ENCODE results near the gene PRG2. TPM values are rescaled to one million over a fixed set of nuclear protein-coding genes. Genes with fewer than 3 reads are reported as not detected.

Gene PRG2
- total and polyA plus RNA-seq, 9 of the 15 experiments (the other 6 are each of a cell fraction or from before 2014, with no cell fraction given): 1.8 to 78.0 (median 26.6) TPM

DNA sequence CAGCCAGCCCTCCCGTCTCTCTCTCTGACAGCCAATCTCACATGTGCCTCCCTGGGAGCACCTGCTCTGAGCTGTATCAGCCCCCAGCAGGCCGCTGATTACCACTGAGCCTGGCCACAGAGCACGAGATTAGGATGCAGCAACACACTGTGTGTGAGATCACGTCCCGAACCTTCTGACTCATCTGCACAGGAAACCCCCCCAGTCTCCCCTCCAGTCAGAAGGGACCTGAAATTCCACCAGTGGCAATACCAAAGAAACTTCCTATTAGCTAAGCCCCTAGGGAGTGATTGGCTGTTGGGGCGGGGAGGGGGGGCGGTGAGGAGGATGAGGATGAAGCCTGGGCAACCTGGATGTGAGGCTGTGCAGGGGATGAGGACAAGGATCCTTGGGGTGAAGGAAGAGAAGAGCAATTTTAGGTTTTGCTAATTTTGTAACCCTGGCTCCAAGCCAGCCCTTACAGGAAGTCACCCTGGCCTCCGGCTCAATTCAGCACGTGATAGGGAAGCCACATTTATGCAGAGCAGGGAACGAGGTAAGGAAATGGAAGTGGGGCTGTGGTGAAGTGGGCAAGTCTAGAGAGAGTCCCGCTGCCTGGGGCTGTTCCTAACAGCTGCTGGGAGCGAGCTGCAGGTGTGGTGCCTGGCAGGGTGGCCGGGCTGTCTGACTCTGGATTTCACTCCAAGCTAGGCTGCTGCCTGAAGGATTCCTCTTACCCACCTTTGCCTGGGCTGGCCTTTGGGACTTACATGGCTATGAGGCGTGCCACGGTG is 34.5 kb upstream of the PRG2 start (continued):
- TF ChIP-seq, protein P1, sequence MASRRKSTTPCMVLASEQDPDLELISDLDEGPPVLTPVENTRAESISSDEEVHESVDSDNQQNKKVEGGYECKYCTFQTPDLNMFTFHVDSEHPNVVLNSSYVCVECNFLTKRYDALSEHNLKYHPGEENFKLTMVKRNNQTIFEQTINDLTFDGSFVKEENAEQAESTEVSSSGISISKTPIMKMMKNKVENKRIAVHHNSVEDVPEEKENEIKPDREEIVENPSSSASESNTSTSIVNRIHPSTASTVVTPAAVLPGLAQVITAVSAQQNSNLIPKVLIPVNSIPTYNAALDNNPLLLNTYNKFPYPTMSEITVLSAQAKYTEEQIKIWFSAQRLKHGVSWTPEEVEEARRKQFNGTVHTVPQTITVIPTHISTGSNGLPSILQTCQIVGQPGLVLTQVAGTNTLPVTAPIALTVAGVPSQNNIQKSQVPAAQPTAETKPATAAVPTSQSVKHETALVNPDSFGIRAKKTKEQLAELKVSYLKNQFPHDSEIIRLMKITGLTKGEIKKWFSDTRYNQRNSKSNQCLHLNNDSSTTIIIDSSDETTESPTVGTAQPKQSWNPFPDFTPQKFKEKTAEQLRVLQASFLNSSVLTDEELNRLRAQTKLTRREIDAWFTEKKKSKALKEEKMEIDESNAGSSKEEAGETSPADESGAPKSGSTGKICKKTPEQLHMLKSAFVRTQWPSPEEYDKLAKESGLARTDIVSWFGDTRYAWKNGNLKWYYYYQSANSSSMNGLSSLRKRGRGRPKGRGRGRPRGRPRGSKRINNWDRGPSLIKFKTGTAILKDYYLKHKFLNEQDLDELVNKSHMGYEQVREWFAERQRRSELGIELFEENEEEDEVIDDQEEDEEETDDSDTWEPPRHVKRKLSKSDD (conservative IDR thresholded peaks at IDR 0.05; ENCODE audit: low read length): no peak
- TF ChIP-seq MCM5 (IDR thresholded peaks at IDR 0.05; ENCODE audit: low read depth): no peak
- peak; percentile 98 for TF ChIP-seq RUNX1 (IDR thresholded peaks at IDR 0.05; ENCODE audit: low read depth)
- TF ChIP-seq ZNF644 (tag; IDR thresholded peaks at IDR 0.05; ENCODE audit: low read depth): peak; percentile 92
- TF ChIP-seq JUN (IDR thresholded peaks at IDR 0.05; ENCODE audit: borderline replicate concordance, low read depth, low read length): peak; percentile 98
- peak; percentile 95; the same call in 1 of the 2 replicates for TF ChIP-seq JUN (CRISPR knock-in tag; IDR thresholded peaks at IDR 0.05; ENCODE audit: borderline replicate concordance)
- no peak for TF ChIP-seq FOXA3 (CRISPR knock-in tag; conservative IDR thresholded peaks at IDR 0.05 in 1 of 2, IDR thresholded peaks at IDR 0.05 in 1 of 2)
- TF ChIP-seq, protein P2, sequence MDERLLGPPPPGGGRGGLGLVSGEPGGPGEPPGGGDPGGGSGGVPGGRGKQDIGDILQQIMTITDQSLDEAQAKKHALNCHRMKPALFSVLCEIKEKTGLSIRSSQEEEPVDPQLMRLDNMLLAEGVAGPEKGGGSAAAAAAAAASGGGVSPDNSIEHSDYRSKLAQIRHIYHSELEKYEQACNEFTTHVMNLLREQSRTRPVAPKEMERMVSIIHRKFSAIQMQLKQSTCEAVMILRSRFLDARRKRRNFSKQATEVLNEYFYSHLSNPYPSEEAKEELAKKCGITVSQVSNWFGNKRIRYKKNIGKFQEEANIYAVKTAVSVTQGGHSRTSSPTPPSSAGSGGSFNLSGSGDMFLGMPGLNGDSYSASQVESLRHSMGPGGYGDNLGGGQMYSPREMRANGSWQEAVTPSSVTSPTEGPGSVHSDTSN (CRISPR knock-in tag; IDR thresholded peaks at IDR 0.05; ENCODE audit: low read depth): no peak
- TF ChIP-seq, protein P2 (tag; conservative IDR thresholded peaks at IDR 0.05; ENCODE audit: low read depth): 0 out of 2 replicates have a peak, but pooled peaks have one; percentile 20
- peak; percentile 86 for TF ChIP-seq DMBX1 (CRISPR knock-in tag; IDR thresholded peaks at IDR 0.05; ENCODE audit: borderline replicate concordance)
- TF ChIP-seq ZNF134 (CRISPR knock-in tag; conservative IDR thresholded peaks at IDR 0.05): no peak
- TF ChIP-seq STAT5B (CRISPR knock-in tag; IDR thresholded peaks at IDR 0.05): no peak
- TF ChIP-seq, protein P3, sequence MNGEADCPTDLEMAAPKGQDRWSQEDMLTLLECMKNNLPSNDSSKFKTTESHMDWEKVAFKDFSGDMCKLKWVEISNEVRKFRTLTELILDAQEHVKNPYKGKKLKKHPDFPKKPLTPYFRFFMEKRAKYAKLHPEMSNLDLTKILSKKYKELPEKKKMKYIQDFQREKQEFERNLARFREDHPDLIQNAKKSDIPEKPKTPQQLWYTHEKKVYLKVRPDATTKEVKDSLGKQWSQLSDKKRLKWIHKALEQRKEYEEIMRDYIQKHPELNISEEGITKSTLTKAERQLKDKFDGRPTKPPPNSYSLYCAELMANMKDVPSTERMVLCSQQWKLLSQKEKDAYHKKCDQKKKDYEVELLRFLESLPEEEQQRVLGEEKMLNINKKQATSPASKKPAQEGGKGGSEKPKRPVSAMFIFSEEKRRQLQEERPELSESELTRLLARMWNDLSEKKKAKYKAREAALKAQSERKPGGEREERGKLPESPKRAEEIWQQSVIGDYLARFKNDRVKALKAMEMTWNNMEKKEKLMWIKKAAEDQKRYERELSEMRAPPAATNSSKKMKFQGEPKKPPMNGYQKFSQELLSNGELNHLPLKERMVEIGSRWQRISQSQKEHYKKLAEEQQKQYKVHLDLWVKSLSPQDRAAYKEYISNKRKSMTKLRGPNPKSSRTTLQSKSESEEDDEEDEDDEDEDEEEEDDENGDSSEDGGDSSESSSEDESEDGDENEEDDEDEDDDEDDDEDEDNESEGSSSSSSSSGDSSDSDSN (IDR thresholded peaks at IDR 0.05; ENCODE audit: borderline replicate concordance in 1 of 2, low read depth in 2 of 2, low read length in 2 of 2): 0 out of 4 replicates have a peak, but pooled peaks of 1 of the 2 experiments have one; percentile 67
- peak; percentile 98 for TF ChIP-seq NCOR1 (IDR thresholded peaks at IDR 0.05)
- peak; percentile 100 for TF ChIP-seq BHLHE40 (IDR thresholded peaks at IDR 0.05; ENCODE audit: low read length)
- no peak for TF ChIP-seq YBX1 (IDR thresholded peaks at IDR 0.05)
- peak in 2 of 3 experiments; percentile 44 to 48 for TF ChIP-seq YY1 (IDR thresholded peaks at IDR 0.05; ENCODE audit: borderline replicate concordance in 1 of 3, control insufficient read depth in 1 of 3, extremely low read depth in 1 of 3, insufficient read depth in 3 of 3, insufficient read length in 1 of 3, insufficient replicate concordance in 2 of 3, low read depth in 1 of 3, low read length in 2 of 3)
- TF ChIP-seq TFAM (CRISPR knock-in tag; conservative IDR thresholded peaks at IDR 0.05): no peak
- TF ChIP-seq BRCA1 (IDR thresholded peaks at IDR 0.05): no peak
- TF ChIP-seq BRCA1 (CRISPR knock-in tag; IDR thresholded peaks at IDR 0.05): no peak

All from K562 (cell line).